K562 (cell line): ENCODE measurements around the gene ZSWIM6. TPM values are rescaled to one million over a fixed set of nuclear protein-coding genes. Genes with fewer than 3 reads are reported as not detected.

Source experiments
- AFF4 ChIP-seq: sonication (generic); formaldehyde crosslinking; IDR thresholded peaks from 2 replicates; pipeline ENCODE4 v1.8.0; 2023; ENCODE audit warnings: mild to moderate bottlenecking, missing genetic modification reagents
- C11orf30 ChIP-seq: fragments of 450-650 bp; IDR thresholded peaks from 2 replicates; pipeline ENCODE4 v1.6.1; 2016; ENCODE audit warnings: low read depth, mild to moderate bottlenecking
- CXXC5 ChIP-seq: fragments of 250-450 bp; sonication (Bioruptor Pico); IDR thresholded peaks from 2 replicates; pipeline ENCODE4 v1.8.0; 2022; ENCODE audit warnings: inconsistent platforms, mild to moderate bottlenecking, moderate library complexity
- ELF4 ChIP-seq: fragments of 450-650 bp; formaldehyde crosslinking; IDR thresholded peaks from 2 replicates; pipeline ENCODE4 v1.4.0; 2022; ENCODE audit warnings: missing genetic modification characterization
- ERF ChIP-seq: fragments of 450-650 bp; formaldehyde crosslinking; IDR thresholded peaks from 2 replicates; pipeline ENCODE4 v1.4.0; 2020; ENCODE audit warnings: mild to moderate bottlenecking, mixed read lengths
- FOSL1 ChIP-seq: fragments of 200-800 bp; sonication (Bioruptor generic); conservative IDR thresholded peaks from 2 replicates; pipeline ENCODE4 v1.6.1; 2016; ENCODE audit warnings: missing genetic modification characterization, missing compliant biosample characterization
- FOXK1 ChIP-seq: sonication (generic); formaldehyde crosslinking; IDR thresholded peaks from 2 replicates; pipeline ENCODE4 v1.8.0; 2022; ENCODE audit warnings: missing genetic modification reagents, mild to moderate bottlenecking, borderline replicate concordance
- JUN ChIP-seq, 2 experiments: sonication (generic) in 1 of 2; formaldehyde crosslinking in 1 of 2; IDR thresholded peaks; 2 replicates each; pipeline versions ENCODE4 v1.6.1 to v1.8.0; 2012 to 2022; ENCODE audit warnings: borderline replicate concordance in 2 of 2, mild to moderate bottlenecking in 2 of 2, improper control_type of control experiment in 1 of 2, low read depth in 1 of 2, low read length in 1 of 2, missing genetic modification reagents in 1 of 2
- MAFF ChIP-seq: IDR thresholded peaks from 2 replicates; pipeline ENCODE4 v1.6.1; 2012; ENCODE audit warnings: low read length, improper control_type of control experiment
- MEIS2 ChIP-seq: fragments of 450-650 bp; IDR thresholded peaks from 2 replicates; pipeline ENCODE4 v1.6.1; 2014; ENCODE audit warnings: mild to moderate bottlenecking; ENCODE audit not compliant: partially characterized antibody
- MTA2 ChIP-seq: fragments of 450-650 bp; IDR thresholded peaks from 2 replicates; pipeline ENCODE4 v1.6.1; 2016; ENCODE audit warnings: low read depth
- PHB2 ChIP-seq: fragments of 450-650 bp; IDR thresholded peaks from 2 replicates; pipeline ENCODE4 v1.6.1; 2017; ENCODE audit warnings: low read depth
- POLR2AphosphoS5 ChIP-seq: IDR thresholded peaks from 2 replicates; pipeline ENCODE4 v1.6.1; 2011; ENCODE audit warnings: mild to moderate bottlenecking, low read depth, low read length, moderate library complexity; ENCODE audit not compliant: control insufficient read depth, insufficient read depth
- PRMT5 ChIP-seq: sonication (generic); formaldehyde crosslinking; IDR thresholded peaks from 2 replicates; pipeline ENCODE4 v1.5.0; 2020; ENCODE audit warnings: missing genetic modification reagents
- TBL1XR1 ChIP-seq, 2 experiments: IDR thresholded peaks; 2 replicates each; pipeline ENCODE4 v1.6.1; 2012; ENCODE audit warnings: improper control_type of control experiment in 2 of 2, low read length in 2 of 2, mild to moderate bottlenecking in 1 of 2
- ZNF316 ChIP-seq: fragments of 450-650 bp; IDR thresholded peaks from 2 replicates; pipeline ENCODE4 v1.6.1; 2016
- ZNF75A ChIP-seq: fragments of 450-650 bp; formaldehyde crosslinking; IDR thresholded peaks from 2 replicates; pipeline ENCODE4 v1.4.0; 2020; ENCODE audit warnings: mild to moderate bottlenecking
- polyA plus RNA-seq, 8 experiments: library from polyadenylated mRNA; depleted of rRNA in 4 of 8; stranded (reverse) in 5 of 8; unstranded in 3 of 8; fragments of >200 nt; fragmentation: Nextera tagmentation in 2 of 8; fragmentation: Illumina TruSeq in 1 of 8; extraction: Ambion mirVana in 2 of 8; extraction: Trizol in 1 of 8; gene quantifications; 2 replicates each; pipeline versions ENCODE4 v1.2.1 to v1.2.3, GENCODE V29; 2011 to 2014; ENCODE audit warnings: inconsistent platforms in 1 of 8, missing spikeins in 1 of 8
- total RNA-seq, 7 experiments: library from RNA; depleted of rRNA in 6 of 7; stranded (reverse); fragments of >200 nt in 6 of 7; fragmentation: Illumina TruSeq in 2 of 7; extraction: Trizol in 2 of 7; gene quantifications; 2 replicates each; pipeline versions ENCODE4 v1.2.1 to v1.2.3, GENCODE V29; 2011 to 2021; ENCODE audit warnings: low replicate concordance in 1 of 7
- TF ChIP-seq, protein P1 (sequence below): sonication (generic); formaldehyde crosslinking; IDR thresholded peaks from 2 replicates; pipeline ENCODE4 v1.8.1; 2023; ENCODE audit warnings: mild to moderate bottlenecking, missing genetic modification reagents
- TF ChIP-seq, protein P2 (sequence below), 2 experiments: fragments of 450-650 bp; IDR thresholded peaks; 2 replicates each; pipeline ENCODE4 v1.6.1; 2016

The ZSWIM6 gene
- total and polyA plus RNA-seq, 9 of the 15 experiments (the other 6 are each of a cell fraction or from before 2014, with no cell fraction given), result 0.81 to 3.2 (median 2.0) TPM

DNA sequence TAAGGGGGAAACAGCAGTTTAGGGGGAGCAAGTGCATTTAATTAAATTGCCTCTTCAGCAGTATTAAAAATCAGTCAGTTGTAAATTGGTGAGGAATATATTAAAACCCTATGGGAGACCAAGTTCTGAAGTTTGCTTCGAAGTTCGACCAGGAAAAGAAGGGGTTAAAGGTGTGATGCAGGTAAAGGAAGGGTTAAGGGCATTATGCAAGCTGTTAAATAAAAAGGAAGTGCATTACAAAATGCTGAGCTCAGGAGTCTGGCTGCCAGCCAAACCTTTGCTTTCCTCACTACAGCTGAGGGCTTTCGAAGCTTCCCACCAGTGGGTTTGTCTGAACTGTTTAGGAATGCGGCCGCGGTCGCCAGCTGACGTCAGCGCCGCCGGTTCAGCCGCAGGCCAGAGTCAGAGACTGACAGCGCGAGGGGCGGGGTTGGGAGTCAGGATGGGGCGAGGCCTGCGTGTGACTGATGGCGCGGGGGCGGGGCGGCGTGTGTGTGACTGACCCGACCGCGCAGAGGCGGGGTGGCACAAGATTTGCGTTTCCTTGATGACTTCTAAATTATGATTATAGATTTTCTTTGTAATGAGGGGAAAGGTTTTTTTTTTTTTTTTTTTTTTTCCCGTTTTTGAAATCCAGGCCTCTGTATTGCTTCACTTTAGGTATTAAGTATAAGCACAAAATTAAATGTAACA, 76.6 kb downstream of the ZSWIM6 start (continued):
- TF ChIP-seq, protein P1, sequence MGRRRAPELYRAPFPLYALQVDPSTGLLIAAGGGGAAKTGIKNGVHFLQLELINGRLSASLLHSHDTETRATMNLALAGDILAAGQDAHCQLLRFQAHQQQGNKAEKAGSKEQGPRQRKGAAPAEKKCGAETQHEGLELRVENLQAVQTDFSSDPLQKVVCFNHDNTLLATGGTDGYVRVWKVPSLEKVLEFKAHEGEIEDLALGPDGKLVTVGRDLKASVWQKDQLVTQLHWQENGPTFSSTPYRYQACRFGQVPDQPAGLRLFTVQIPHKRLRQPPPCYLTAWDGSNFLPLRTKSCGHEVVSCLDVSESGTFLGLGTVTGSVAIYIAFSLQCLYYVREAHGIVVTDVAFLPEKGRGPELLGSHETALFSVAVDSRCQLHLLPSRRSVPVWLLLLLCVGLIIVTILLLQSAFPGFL (CRISPR knock-in tag), result no peak
- 0 out of 2 replicates have a peak, but pooled peaks have one; percentile 34 for TF ChIP-seq AFF4 (CRISPR knock-in tag)
- peak; percentile 62 for TF ChIP-seq FOSL1
- no peak for TF ChIP-seq ELF4 (CRISPR knock-in tag)
- TF ChIP-seq CXXC5, result peak; percentile 78
- TF ChIP-seq FOXK1, result no peak
- TF ChIP-seq MEIS2, result peak; percentile 90
- TF ChIP-seq ZNF316, result peak; percentile 99
- TF ChIP-seq PHB2, result no peak
- TF ChIP-seq JUN (IDR thresholded peaks at IDR 0.05; ENCODE audit: borderline replicate concordance, low read depth, low read length), result peak; percentile 73
- peak; percentile 52; the same call in 1 of the 2 replicates for TF ChIP-seq JUN (CRISPR knock-in tag; IDR thresholded peaks at IDR 0.05; ENCODE audit: borderline replicate concordance)
- no peak for TF ChIP-seq ZNF75A
- TF ChIP-seq MTA2, result no peak
- TF ChIP-seq C11orf30, result peak; percentile 98
- no peak for TF ChIP-seq PRMT5 (CRISPR knock-in tag)
- TF ChIP-seq MAFF, result peak; percentile 95
- peak; percentile 37; the same call in 1 of the 2 replicates for TF ChIP-seq POLR2AphosphoS5
- peak in 1 of 2 experiments; percentile 92; a peak in 3 of 4 replicates for TF ChIP-seq TBL1XR1 (IDR thresholded peaks at IDR 0.05; ENCODE audit: low read length in 2 of 2)
- no peak for TF ChIP-seq ERF (CRISPR knock-in tag)
- TF ChIP-seq, protein P2, sequence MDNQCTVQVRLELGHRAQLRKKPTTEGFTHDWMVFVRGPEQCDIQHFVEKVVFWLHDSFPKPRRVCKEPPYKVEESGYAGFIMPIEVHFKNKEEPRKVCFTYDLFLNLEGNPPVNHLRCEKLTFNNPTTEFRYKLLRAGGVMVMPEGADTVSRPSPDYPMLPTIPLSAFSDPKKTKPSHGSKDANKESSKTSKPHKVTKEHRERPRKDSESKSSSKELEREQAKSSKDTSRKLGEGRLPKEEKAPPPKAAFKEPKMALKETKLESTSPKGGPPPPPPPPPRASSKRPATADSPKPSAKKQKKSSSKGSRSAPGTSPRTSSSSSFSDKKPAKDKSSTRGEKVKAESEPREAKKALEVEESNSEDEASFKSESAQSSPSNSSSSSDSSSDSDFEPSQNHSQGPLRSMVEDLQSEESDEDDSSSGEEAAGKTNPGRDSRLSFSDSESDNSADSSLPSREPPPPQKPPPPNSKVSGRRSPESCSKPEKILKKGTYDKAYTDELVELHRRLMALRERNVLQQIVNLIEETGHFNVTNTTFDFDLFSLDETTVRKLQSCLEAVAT (IDR thresholded peaks at IDR 0.05), result peak in 1 of 2 experiments; percentile 83; a peak in 2 of 4 replicates
